GM18499 (cell line): ENCODE results near the gene JAKMIP1.

Experiments used
- ATAC-seq: cut with Tn5 transposase; IDR thresholded peaks from one replicate; pipeline ENCODE4 v1.9.1; 2021; ENCODE audit warnings: moderate number of reproducible peaks; ENCODE audit not compliant: insufficient read depth, unreplicated experiment

The JAKMIP1 gene

DNA sequence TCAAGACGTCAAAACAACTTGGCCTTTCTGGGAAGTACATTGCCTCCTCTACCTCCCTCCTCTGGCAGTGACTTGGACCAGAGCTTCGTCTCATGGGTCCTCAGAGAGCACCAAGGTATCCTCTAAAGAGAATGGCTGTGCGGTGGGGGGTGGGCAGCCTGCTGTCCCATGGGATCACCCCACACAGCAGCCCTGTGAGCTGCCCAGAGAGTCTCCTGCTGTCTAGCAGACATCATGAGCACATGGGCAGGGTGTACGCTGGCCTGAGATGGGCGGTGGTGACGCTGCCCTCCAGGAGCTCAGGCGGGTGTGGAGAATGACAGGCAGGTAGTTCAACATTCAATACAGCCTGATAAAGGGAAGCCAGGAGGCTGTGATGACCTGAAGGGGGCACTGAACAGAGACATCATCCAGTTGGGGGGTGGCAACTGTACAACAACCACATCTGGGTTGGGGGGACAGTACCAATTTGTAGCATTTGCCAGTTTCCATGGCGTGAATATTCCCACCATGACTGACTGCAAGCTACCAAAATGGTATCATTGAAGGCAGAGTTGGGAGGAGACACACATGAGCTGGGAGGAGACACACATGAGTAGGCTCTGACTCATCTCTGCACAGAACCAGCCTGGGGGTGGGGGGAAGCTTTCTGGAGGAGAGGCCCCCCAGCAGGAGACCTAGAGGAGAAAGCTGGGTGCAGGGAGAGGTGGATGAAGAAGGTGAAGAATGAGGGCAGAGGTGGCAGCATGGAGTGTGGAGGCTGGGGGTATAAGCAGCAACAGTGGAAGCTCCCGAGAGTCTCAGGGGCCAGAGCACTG is 218.0 kb downstream of the JAKMIP1 start:
- ATAC-seq = no peak

DNA sequence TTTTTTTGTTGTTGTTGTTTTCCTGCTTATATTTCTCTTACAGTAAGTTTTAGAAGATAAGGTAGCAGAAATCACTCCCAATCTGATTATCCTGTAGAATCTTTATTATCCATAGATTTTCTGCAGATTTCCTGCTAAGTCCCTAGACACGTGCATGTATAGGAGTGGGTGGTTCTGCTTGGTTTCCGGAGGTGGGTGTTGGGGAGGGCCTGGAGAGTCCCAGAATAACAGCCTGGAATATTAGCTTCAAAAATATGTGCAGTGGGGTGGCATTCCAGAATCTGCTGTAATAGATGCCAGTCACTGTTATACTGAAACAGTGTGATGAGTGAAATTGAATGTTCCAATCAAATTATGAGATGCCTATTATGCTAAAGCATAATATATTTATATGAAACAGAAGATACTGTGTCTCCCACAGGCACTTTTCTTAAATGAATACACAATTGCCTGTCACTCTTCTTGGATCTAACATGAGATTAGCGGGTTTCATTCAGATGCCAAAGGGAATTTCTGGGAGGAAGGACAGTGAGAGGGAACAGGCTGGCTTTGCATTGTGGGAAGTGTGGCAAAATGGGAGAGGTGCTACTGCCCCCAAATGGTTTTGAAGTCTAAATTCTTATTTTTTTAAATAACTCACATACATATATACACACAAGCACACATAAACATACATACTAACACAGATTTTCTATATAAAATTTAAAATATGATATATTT is 219.8 kb downstream of the JAKMIP1 start:
- no peak for ATAC-seq

GRCh38 chr4:5979981-5980380 is 220.4 kb downstream of the JAKMIP1 start:
- no peak for ATAC-seq

DNA sequence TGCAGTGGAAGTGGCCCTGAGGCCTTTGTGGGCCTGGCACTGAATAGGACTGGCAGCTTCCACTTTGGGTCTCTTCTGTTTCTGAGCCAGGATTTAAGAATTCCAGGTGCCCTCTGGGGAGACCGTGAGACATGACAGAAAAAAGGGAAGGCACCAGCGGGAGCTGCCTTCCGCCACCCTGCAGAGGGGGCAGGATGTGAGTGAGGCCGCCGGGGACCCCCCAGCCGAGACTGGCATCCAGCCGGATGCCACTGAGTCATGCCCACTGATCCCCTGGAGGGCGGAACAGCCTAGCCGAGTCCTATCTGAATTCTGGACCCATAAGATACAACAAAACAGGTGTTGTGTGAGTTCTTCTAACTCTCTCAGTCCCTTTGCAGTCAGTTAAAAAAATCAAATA is 223.4 kb downstream of the JAKMIP1 start:
- ATAC-seq = no peak

DNA sequence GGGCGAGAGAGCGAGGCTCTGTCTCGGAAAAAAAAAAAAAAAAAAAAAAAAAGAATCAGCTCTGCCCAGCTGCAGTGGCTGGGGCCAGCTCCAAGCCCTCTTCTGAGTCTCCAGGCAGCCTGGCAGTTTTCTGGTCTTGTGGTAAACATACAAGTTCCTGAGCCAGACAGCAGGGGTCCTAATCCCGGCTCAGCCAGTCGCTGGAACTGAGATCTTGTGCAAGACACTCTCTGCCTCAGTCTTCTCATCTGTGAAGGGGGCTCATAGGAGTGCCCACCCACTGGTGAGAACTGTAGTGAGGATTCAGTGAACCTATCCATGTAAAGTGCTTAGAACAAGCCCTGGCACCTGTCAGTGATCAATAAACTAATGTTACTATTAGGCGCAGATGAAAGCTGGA is 223.9 kb downstream of the JAKMIP1 start:
- no peak for ATAC-seq
